Peyer's patch (tissue), 4 donors: Measurements from ENCODE around the gene MYH10.

Experiments used
- POLR2A ChIP-seq, 2 donors: fragments of 450-650 bp; IDR thresholded peaks; one replicate each; pipeline ENCODE4 v1.5.1; 2017; ENCODE audit warnings: antibody characterized with exemption in 2 of 2, mild to moderate bottlenecking in 2 of 2, moderate library complexity in 2 of 2
- TF ChIP-seq, protein P1 (sequence below), 6 experiments: fragments of 450-650 bp in 4 of 6; fragments of 200-600 bp in 2 of 6; sonication (generic) in 1 of 6; IDR thresholded peaks; one replicate each; pipeline ENCODE4 v1.5.1; 2017 to 2019; ENCODE audit warnings: antibody characterized with exemption in 6 of 6, mild to moderate bottlenecking in 3 of 6, moderate library complexity in 1 of 6

GRCh38 chr17:8667421-8667820 lies 36.9 kb upstream of the MYH10 start:
- TF ChIP-seq POLR2A (IDR thresholded peaks at IDR 0.05), result no peak
- TF ChIP-seq, protein P1, sequence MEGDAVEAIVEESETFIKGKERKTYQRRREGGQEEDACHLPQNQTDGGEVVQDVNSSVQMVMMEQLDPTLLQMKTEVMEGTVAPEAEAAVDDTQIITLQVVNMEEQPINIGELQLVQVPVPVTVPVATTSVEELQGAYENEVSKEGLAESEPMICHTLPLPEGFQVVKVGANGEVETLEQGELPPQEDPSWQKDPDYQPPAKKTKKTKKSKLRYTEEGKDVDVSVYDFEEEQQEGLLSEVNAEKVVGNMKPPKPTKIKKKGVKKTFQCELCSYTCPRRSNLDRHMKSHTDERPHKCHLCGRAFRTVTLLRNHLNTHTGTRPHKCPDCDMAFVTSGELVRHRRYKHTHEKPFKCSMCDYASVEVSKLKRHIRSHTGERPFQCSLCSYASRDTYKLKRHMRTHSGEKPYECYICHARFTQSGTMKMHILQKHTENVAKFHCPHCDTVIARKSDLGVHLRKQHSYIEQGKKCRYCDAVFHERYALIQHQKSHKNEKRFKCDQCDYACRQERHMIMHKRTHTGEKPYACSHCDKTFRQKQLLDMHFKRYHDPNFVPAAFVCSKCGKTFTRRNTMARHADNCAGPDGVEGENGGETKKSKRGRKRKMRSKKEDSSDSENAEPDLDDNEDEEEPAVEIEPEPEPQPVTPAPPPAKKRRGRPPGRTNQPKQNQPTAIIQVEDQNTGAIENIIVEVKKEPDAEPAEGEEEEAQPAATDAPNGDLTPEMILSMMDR (IDR thresholded peaks at IDR 0.05), result no peak
